ENCODE data around the gene LRRC25.
A peak's percentile ranks its signal among the peaks of the same experiment; 100 is the strongest.
"Not testable (repeated sequence)": the region's sequence is repeated elsewhere in the genome, so short reads cannot be mapped to it uniquely, and the experiment has no call there.

Gene LRRC25

GRCh38 chr19:18424122-18424889 is 26.9 kb upstream of the LRRC25 start:
- DNase-seq: no peak

GRCh38 chr19:18423258-18424020 is 26.0 kb upstream of the LRRC25 start:
- DNase-seq: no peak

DNA sequence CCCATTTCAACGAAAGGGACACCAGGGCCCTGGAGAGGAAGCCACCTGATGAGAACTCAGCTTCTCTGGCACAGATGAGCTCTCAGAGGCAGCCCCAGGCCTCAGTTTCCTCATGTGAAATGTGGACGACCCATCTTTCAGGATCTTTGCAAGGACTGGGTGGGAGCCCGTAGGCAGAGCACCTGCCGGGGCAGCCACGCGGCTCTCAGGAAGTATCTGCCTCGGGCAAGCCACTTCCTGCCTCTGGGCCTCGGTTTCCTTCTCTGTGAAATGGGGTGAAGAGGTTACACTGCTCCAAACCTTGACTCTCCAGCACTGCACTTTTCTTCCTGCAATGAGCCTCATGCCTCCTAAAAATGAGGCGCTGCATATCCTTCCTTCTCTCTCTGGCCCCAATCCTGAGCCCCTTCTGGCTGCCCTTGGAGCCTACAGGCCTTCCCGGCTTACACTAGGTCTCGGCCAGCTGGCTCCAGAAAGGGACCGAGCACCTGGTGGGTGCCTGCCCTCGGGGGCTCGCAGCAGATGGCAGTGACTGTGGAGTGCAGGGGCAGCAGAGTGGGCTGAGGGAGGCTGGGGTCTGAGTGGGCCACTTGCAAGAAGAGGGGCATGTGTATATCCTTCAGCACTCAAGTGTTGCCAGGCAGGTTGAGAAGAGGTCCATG is 25.2 kb upstream of the LRRC25 start:
- peak; percentile 62 for DNase-seq

- no peak for DNase-seq
Measured at GRCh38 chr19:18421371-18421959, 24.0 kb upstream of the LRRC25 start.

- DNase-seq: no peak
Measured at GRCh38 chr19:18420930-18421329, 23.5 kb upstream of the LRRC25 start.

GRCh38 chr19:18419699-18420460 is 22.5 kb upstream of the LRRC25 start:
- peak; percentile 66 for DNase-seq

- peak; percentile 80 for DNase-seq
Measured at GRCh38 chr19:18419195-18419698, 21.8 kb upstream of the LRRC25 start, which contains the start of gene SSBP4. SSBP4 (plus strand) TSS chr19:18419398; CDS start chr19:18419649, 251 bp downstream.

- DNase-seq: peak; percentile 65
Measured at GRCh38 chr19:18418483-18419194, 21.2 kb upstream of the LRRC25 start.

DNA sequence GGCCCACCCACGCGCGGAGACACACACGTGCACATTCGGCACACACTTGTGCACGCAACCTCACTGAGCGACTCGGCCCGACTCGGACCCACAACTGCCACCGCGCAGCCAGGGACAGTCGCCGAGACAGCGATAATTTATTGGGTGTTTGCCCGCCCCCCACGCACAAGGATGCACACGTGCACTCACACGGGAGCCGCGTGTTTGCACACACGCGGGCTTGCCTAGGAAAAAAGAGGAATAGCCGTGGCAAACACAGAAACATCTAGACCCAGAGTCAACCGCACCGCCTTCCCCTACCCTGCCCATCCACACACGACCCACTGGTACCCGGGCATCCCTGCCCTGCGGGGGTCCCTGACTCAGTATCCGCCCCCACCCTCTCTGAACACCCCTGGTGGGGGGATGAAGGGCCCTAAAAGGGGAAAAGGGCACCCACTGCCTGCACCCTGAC is 20.6 kb upstream of the LRRC25 start:
- DNase-seq: no peak

- peak; percentile 49 for DNase-seq
Measured at GRCh38 chr19:18417250-18418028, 20.0 kb upstream of the LRRC25 start.

- DNase-seq: peak; percentile 88
Measured at GRCh38 chr19:18416778-18417249, 19.4 kb upstream of the LRRC25 start.

- DNase-seq: no peak
Measured at GRCh38 chr19:18415178-18415867, 17.9 kb upstream of the LRRC25 start.

DNA sequence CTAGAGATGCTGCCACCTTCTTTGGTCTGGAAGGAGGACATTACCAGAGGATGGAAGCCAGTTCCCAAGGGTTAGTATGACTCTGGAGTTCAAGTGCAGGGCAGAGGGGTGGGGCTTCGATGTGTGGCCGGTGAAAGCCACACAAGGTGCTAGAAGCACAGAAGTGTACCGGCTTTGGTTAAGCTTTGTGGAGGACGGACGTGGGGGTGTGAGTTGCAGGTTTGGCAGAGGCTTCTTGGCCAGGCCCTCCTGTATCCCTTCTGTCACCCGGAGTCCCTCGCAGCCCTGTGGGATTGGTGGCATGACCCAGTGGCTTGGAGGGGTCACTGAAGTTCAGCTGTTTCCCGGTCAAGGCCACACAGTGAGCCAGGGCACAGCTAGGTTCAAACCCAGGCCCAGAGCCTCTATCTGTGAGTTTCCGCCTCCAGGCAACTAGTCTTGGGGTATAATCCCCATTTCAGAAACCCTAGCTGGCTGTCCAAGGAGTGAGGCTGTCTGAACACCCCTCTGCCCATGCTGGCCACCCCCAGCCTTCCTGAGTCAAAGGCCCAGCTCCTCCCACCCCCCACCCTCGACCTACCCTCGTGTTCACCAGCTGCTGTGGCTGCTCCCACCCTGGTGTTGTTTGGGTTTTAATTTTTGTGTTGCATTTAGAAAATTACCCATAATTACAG is 17.2 kb upstream of the LRRC25 start:
- DNase-seq: no peak

DNA sequence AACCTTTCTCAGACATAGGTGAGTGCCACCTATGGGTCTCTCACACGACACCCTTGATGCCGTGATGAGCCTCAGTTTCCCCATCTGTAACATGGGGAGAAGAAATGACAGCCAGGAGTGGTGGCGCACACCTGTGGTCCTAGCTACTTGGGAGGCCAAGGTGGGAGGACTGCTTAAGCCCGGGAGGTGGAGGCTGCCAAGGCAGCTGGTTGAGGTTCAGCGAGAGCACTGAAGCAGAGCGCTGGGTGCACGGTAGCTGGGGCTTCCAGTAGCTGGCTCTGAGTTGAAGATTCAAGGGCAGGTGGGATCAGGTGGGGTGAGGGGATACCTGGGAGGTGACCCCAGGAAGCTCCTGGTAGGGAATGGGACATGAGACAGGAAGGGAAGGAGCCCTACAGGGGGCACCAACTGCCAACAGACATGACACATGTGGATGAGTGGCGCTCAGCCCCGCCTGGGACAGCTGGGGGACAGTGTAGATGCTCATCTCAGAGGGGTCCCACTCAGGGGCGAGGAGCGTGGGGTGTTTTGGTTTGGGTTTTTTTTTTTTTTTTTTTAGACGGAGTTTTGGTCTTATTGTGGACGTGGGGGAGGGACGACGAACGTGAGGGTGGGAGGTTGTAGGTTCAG is 15.3 kb upstream of the LRRC25 start:
- DNase-seq: no peak

DNA sequence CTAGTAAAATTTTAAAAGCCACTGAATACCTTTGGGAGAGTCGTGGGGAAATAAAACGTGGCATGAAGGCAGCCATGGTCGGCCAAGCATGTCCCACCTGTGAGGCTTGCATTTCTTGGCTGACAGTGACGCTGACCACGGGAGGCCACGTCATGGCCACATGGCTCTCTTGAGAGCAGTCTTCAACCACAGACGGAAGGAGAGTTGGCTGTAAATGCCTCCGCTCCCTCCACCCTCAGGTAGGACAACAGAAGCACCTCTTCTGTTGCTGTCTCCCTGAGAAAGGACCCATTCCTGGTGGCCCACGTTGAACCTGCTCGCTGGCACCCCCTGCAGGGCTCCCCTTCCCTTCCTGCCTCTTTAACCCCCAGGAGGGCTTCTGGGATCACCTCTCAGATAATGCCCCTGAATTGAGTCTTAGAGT is 10.6 kb upstream of the LRRC25 start:
- no peak for DNase-seq

- no peak for DNase-seq
Measured at GRCh38 chr19:18406749-18407148, 9.3 kb upstream of the LRRC25 start.

- not testable (repeated sequence) for DNase-seq
Measured at GRCh38 chr19:18405754-18406153, 8.3 kb upstream of the LRRC25 start.

- not testable (repeated sequence) for DNase-seq
Measured at GRCh38 chr19:18402455-18403248, 5.2 kb upstream of the LRRC25 start.
